ENCODE data around the gene SMTN.

DNA sequence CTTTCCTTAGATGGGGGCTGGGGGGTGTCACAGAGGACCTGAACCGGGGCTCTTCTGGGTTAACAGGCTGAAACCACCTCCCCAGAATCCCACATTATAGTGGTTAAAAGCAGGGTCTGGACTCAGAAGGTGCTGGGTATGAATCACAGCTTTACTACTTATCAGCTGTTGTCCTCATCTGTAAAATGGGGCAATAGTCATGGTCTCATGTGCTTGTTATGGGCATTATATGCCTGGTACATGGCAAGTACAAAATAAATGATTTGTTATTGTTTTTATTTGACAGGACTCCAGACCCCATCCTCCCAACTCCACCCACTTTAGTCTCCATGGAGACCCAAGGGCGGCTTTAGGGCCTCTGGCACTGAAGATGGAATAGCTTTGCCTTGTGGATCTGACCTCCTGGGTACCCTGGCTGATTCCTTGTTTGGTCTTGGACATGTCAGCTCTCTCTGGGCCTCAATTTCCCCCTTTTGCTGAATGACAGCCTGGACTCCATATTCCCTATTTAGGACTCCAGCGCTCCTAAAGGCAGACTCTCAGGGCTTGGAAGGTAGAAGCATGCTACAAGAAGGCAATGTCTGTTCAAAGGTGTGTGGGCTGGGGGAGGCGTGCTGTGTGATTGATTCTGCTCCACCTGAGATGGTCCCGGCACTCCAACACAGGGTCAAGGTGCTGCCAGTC is 812 bp upstream of the SMTN start:
- TF ChIP-seq, protein P1, sequence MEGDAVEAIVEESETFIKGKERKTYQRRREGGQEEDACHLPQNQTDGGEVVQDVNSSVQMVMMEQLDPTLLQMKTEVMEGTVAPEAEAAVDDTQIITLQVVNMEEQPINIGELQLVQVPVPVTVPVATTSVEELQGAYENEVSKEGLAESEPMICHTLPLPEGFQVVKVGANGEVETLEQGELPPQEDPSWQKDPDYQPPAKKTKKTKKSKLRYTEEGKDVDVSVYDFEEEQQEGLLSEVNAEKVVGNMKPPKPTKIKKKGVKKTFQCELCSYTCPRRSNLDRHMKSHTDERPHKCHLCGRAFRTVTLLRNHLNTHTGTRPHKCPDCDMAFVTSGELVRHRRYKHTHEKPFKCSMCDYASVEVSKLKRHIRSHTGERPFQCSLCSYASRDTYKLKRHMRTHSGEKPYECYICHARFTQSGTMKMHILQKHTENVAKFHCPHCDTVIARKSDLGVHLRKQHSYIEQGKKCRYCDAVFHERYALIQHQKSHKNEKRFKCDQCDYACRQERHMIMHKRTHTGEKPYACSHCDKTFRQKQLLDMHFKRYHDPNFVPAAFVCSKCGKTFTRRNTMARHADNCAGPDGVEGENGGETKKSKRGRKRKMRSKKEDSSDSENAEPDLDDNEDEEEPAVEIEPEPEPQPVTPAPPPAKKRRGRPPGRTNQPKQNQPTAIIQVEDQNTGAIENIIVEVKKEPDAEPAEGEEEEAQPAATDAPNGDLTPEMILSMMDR (IDR thresholded peaks at IDR 0.05): no peak
- TF ChIP-seq POLR2A (IDR thresholded peaks at IDR 0.05): no peak

Measured in heart left ventricle (tissue), 13 donors.